Osteoblast (primary cell): Measurements from ENCODE around the gene KCTD21. TPM values are rescaled to one million over a fixed set of nuclear protein-coding genes. Genes with fewer than 3 reads are reported as not detected.

ENCODE experiments used
- DNase-seq: peaks from one replicate; pipeline ENCODE4 v3.0.0; 2011; ENCODE audit warnings: low spot score, mixed read lengths; ENCODE audit not compliant: insufficient read length; ENCODE audit errors: missing footprints
- H2AFZ ChIP-seq: 2 replicates; pipeline ENCODE4 v1.6.0; 2011; ENCODE audit warnings: mild to moderate bottlenecking, low read length
- H3K27ac ChIP-seq: 2 replicates; pipeline ENCODE4 v1.5.1; 2011; ENCODE audit warnings: mild to moderate bottlenecking, low read depth, low read length, moderate library complexity
- H3K27me3 ChIP-seq: 2 replicates; pipeline ENCODE4 v1.6.0; 2012; ENCODE audit warnings: mild to moderate bottlenecking, control low read depth, inconsistent platforms, low read length, moderate library complexity; ENCODE audit not compliant: insufficient read depth
- H3K36me3 ChIP-seq: 2 replicates; pipeline ENCODE4 v1.5.1; 2011; ENCODE audit warnings: mild to moderate bottlenecking, low read length, control low read depth, moderate library complexity; ENCODE audit not compliant: insufficient read depth
- H3K4me1 ChIP-seq: 2 replicates; pipeline ENCODE4 v1.5.1; 2011; ENCODE audit warnings: mild to moderate bottlenecking, low read length, control low read depth, moderate library complexity; ENCODE audit not compliant: insufficient read depth
- H3K4me2 ChIP-seq: 2 replicates; pipeline ENCODE4 v1.6.0; 2011; ENCODE audit warnings: mild to moderate bottlenecking, low read length; ENCODE audit not compliant: insufficient read depth
- H3K4me3 ChIP-seq: fragments of 200-600 bp; sonication (generic); 3 replicates; pipeline ENCODE4 v1.5.1; 2012; ENCODE audit warnings: mild to moderate bottlenecking, low read length, inconsistent platforms; ENCODE audit not compliant: insufficient read depth
- H3K79me2 ChIP-seq: 2 replicates; pipeline ENCODE4 v1.6.0; 2012; ENCODE audit warnings: mild to moderate bottlenecking, low read length, control low read depth, inconsistent platforms; ENCODE audit not compliant: insufficient read depth
- H3K9me3 ChIP-seq: 2 replicates; pipeline ENCODE4 v1.5.1; 2011; ENCODE audit warnings: low read depth, low read length, control low read depth
- H4K20me1 ChIP-seq: 2 replicates; pipeline ENCODE4 v1.6.0; 2012; ENCODE audit warnings: mild to moderate bottlenecking, low read length, control low read depth; ENCODE audit not compliant: insufficient read depth
- CTCF ChIP-seq: IDR thresholded peaks from 2 replicates; pipeline ENCODE4 v1.5.1; 2011; ENCODE audit warnings: mild to moderate bottlenecking, low read depth, low read length, moderate library complexity; ENCODE audit errors: extremely low read depth
- total RNA-seq: library from RNA; depleted of rRNA; stranded (reverse); fragments of >200 nt; gene quantifications from 2 replicates; pipeline ENCODE4 v1.2.3, GENCODE V29; 2012

The KCTD21 gene
- total RNA-seq, 1 donor: 14.5 TPM

GRCh38 chr11:78231962-78232501 lies 43.6 kb upstream of the KCTD21 start:
- Histone ChIP-seq H3K27ac (peak overlapping the region; percentile 22), H2AFZ (no peak overlapping the region), H3K4me1 (peaks cover 12% of the 10 kb centered on the region), H3K27me3 (no peaks in the 10 kb centered on the region), H3K4me2 (peak overlapping the region; percentile 10), H3K4me3 (no peak overlapping the region), H3K79me2 (no peaks in the 10 kb centered on the region), H3K36me3 (no peaks in the 10 kb centered on the region), H3K9me3 (no peaks in the 10 kb centered on the region), H4K20me1 (no peaks in the 10 kb centered on the region)
- no peak for TF ChIP-seq CTCF
- DNase-seq: no peak

- no peaks in the 10 kb centered on the region for H3K9me3 ChIP-seq
- peaks cover 12% of the 10 kb centered on the region for H3K4me1 ChIP-seq
- DNase-seq: no peak
- TF ChIP-seq CTCF: no peak
- H3K4me3 ChIP-seq: no peak overlapping the region
- H3K4me2 ChIP-seq: no peak overlapping the region
- H4K20me1 ChIP-seq: no peaks in the 10 kb centered on the region
- no peak overlapping the region for H3K27ac ChIP-seq
- H3K79me2 ChIP-seq: no peaks in the 10 kb centered on the region
- H2AFZ ChIP-seq: no peak overlapping the region
- H3K36me3 ChIP-seq: peaks cover 2% of the 10 kb centered on the region
- H3K27me3 ChIP-seq: no peaks in the 10 kb centered on the region
These were observed 41.9 kb upstream of the KCTD21 start for GRCh38 chr11:78230161-78230877.

- H3K4me2 ChIP-seq: no peak overlapping the region
- no peak overlapping the region for H2AFZ ChIP-seq
- no peaks in the 10 kb centered on the region for H3K79me2 ChIP-seq
- no peak for DNase-seq
- peaks cover 12% of the 10 kb centered on the region for H3K36me3 ChIP-seq
- TF ChIP-seq CTCF: no peak
- H3K4me1 ChIP-seq: peaks cover 12% of the 10 kb centered on the region
- H3K27me3 ChIP-seq: no peaks in the 10 kb centered on the region
- H3K4me3 ChIP-seq: no peak overlapping the region
- H3K9me3 ChIP-seq: no peaks in the 10 kb centered on the region
- H3K27ac ChIP-seq: no peak overlapping the region
- H4K20me1 ChIP-seq: no peaks in the 10 kb centered on the region
These were observed 40.7 kb upstream of the KCTD21 start for GRCh38 chr11:78229106-78229505.

GRCh38 chr11:78228467-78228866 lies 40.0 kb upstream of the KCTD21 start:
- Histone ChIP-seq H3K4me2 (no peak overlapping the region), H3K4me1 (peaks cover 12% of the 10 kb centered on the region), H3K27me3 (no peaks in the 10 kb centered on the region), H2AFZ (no peak overlapping the region), H3K36me3 (peaks cover 13% of the 10 kb centered on the region), H4K20me1 (no peaks in the 10 kb centered on the region), H3K9me3 (no peaks in the 10 kb centered on the region), H3K79me2 (no peaks in the 10 kb centered on the region), H3K4me3 (no peak overlapping the region), H3K27ac (no peak overlapping the region)
- TF ChIP-seq CTCF: peak; percentile 54
- DNase-seq: no peak
